Lower lobe of right lung (tissue), 2 donors: ENCODE measurements around the gene HACL1. TPM values are rescaled to one million over a fixed set of nuclear protein-coding genes. Genes with fewer than 3 reads are reported as not detected.
"Not testable (repeated sequence)": the region's sequence is repeated elsewhere in the genome, so short reads cannot be mapped to it uniquely, and the experiment has no call there.

Experiments used
- ATAC-seq, 2 donors: fragments of 200-7000 bp; cut with Tn5 transposase; one replicate each; pipeline ENCODE4 v1.9.1; 2020 to 2022; ENCODE audit warnings: mild to moderate bottlenecking in 2 of 2, moderate library complexity in 2 of 2
- DNase-seq: peaks from one replicate; pipeline ENCODE4 v3.0.0-alpha.2; 2020
- H3K27ac ChIP-seq: fragments of 200-600 bp; one replicate; pipeline ENCODE4 v1.8.0; 2022
- H3K27me3 ChIP-seq: fragments of 200-600 bp; one replicate; pipeline ENCODE4 v1.8.0; 2022; ENCODE audit warnings: low read depth
- H3K36me3 ChIP-seq: fragments of 200-600 bp; one replicate; pipeline ENCODE4 v1.8.0; 2022; ENCODE audit warnings: mild to moderate bottlenecking
- H3K4me1 ChIP-seq: fragments of 200-600 bp; one replicate; pipeline ENCODE4 v1.8.0; 2022
- H3K4me3 ChIP-seq: fragments of 200-600 bp; one replicate; pipeline ENCODE4 v1.8.0; 2022; ENCODE audit warnings: mild to moderate bottlenecking
- H3K9me3 ChIP-seq: fragments of 200-600 bp; one replicate; pipeline ENCODE4 v1.8.0; 2022
- CTCF ChIP-seq: fragments of 200-600 bp; IDR thresholded peaks from one replicate; pipeline ENCODE4 v1.8.0; 2022; ENCODE audit warnings: antibody characterized with exemption, mild to moderate bottlenecking
- intact Hi-C: fragments of 100-400 bp; cut with DNase I; formaldehyde crosslinking; loops from one replicate; pipeline ENCODE4 v1.11.0; 2022
- total RNA-seq: library from RNA; stranded (reverse); fragmentation: NEBNext Ultra II Directional; extraction: Animal tissue kit (Norgen Biotek cat#: 25700); gene quantifications from one replicate; pipeline ENCODE4 v1.2.1, GENCODE V29; 2021
- donor health status: DM: no; HTN: yes; CAD: no; lungs with severe emphysema.

HACL1 gene
- total RNA-seq, 1 donor from 2014 or later, result 21.2 TPM

- no peak for TF ChIP-seq CTCF
- Histone ChIP-seq H3K4me3 (no peak overlapping the region), H3K36me3 (no peaks in the 10 kb centered on the region), H3K27me3 (no peaks in the 10 kb centered on the region), H3K9me3 (no peaks in the 10 kb centered on the region), H3K27ac (no peak overlapping the region), H3K4me1 (no peaks in the 10 kb centered on the region)
- intact Hi-C loops, result no loop called here
- DNase-seq (no peak), ATAC-seq (no peak)
These were observed 62.3 kb downstream of the HACL1 start for GRCh38 chr3:15539066-15539465.

GRCh38 chr3:15538345-15538744, 63.0 kb downstream of the HACL1 start:
- H3K4me3 ChIP-seq, result no peak overlapping the region
- H3K9me3 ChIP-seq, result no peaks in the 10 kb centered on the region
- no peak for TF ChIP-seq CTCF
- DNase-seq (no peak), ATAC-seq (no peak)
- H3K4me1 ChIP-seq, result no peaks in the 10 kb centered on the region
- H3K27me3 ChIP-seq, result no peaks in the 10 kb centered on the region
- intact Hi-C loops, result no loop called here
- H3K27ac ChIP-seq, result no peak overlapping the region
- no peaks in the 10 kb centered on the region for H3K36me3 ChIP-seq

- no peak for DNase-seq
- no peak for ATAC-seq
These were observed 64.5 kb downstream of the HACL1 start for GRCh38 chr3:15536856-15537255.

DNA sequence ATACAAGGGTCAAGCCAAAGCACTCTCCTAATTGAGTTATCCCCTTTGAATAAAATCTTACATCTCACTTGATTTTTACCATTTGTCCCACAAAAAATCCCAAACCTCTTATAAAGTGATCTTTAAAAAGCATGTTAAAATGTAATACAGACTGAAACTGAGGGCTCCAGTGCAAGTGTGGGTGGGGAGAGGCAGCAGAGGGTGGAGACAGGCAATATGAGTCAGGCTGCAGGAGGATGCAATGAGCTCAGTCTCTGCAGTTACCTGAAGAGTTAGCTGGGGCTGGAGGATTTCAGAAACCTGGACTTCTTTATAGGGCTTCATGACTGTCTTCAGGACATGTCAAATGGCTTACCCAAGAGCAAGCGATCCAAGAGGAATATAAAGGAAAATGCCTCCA, 65.6 kb downstream of the HACL1 start:
- Histone ChIP-seq H3K36me3 (no peaks in the 10 kb centered on the region), H3K27me3 (no peaks in the 10 kb centered on the region), H3K27ac (no peak overlapping the region), H3K4me3 (no peak overlapping the region), H3K4me1 (no peaks in the 10 kb centered on the region), H3K9me3 (no peaks in the 10 kb centered on the region)
- DNase-seq, result no peak
- intact Hi-C loops, result no loop called here
- TF ChIP-seq CTCF, result no peak
- peak; percentile 50 to 56 for ATAC-seq

More at GRCh38 chr3:15536856-15537255, 64.5 kb downstream of the HACL1 start:
- no peaks in the 10 kb centered on the region for H3K27me3 ChIP-seq
- H3K4me1 ChIP-seq, result no peaks in the 10 kb centered on the region
- H3K27ac ChIP-seq, result no peak overlapping the region
- no peak overlapping the region for H3K4me3 ChIP-seq
- H3K9me3 ChIP-seq, result no peaks in the 10 kb centered on the region
- intact Hi-C loops, result no loop called here
- TF ChIP-seq CTCF, result no peak
- no peaks in the 10 kb centered on the region for H3K36me3 ChIP-seq

GRCh38 chr3:15532614-15533013, 68.8 kb downstream of the HACL1 start:
- H3K4me3 ChIP-seq, H3K27ac ChIP-seq, intact Hi-C loops, H3K36me3 ChIP-seq, ATAC-seq, H3K9me3 ChIP-seq, H3K27me3 ChIP-seq, DNase-seq: not testable (repeated sequence)
- H3K4me1 ChIP-seq, result peaks cover 15% of the 10 kb centered on the region

DNA sequence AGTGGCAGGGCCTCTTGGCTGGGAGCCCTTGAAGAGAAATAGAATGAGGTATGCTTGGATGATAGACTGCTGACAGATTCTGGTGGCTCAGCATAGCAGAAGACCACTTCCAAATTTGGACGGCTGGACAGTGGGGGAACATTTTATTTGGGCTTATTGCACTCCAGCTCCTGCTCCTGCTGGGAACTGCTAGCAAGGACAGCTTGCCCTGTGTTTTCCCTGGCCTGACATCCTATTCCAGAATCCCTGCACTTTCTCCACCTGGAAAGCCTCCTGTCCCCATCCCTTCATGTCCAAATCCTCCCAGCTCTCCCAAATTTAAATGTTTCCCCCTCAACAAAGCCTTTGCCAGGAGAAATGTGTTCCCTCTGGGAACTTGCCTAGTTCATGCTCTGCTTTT, 70.0 kb downstream of the HACL1 start:
- ATAC-seq (no peak), DNase-seq (no peak)
- Histone ChIP-seq H3K4me3 (no peak overlapping the region), H3K27me3 (no peaks in the 10 kb centered on the region), H3K36me3 (no peaks in the 10 kb centered on the region), H3K9me3 (no peaks in the 10 kb centered on the region), H3K27ac (no peak overlapping the region), H3K4me1 (peaks cover 15% of the 10 kb centered on the region)
- intact Hi-C loops, result no loop called here
- TF ChIP-seq CTCF, result no peak
